Spleen (tissue), 7 donors: ENCODE results near the gene GCM1.

Experiments
- CTCF ChIP-seq, 11 experiments: fragments of 200-600 bp in 7 of 11; fragments of 450-650 bp in 4 of 11; sonication (generic) in 4 of 11; IDR thresholded peaks in 8 of 11; conservative IDR thresholded peaks in 3 of 11; 1 replicate in 7 of 11; 2 replicates in 4 of 11; pipeline versions ENCODE4 v1.4.0 to v1.8.0; 2016 to 2021; ENCODE audit warnings: antibody characterized with exemption in 11 of 11, inconsistent platforms in 4 of 11, mild to moderate bottlenecking in 1 of 11
- POLR2A ChIP-seq, 3 donors: fragments of 450-650 bp; IDR thresholded peaks; one replicate each; pipeline ENCODE4 v1.5.1; 2017; ENCODE audit warnings: antibody characterized with exemption in 3 of 3, mild to moderate bottlenecking in 1 of 3
- POLR2AphosphoS5 ChIP-seq, 3 donors: sonication (generic); formaldehyde crosslinking; IDR thresholded peaks; one replicate each; pipeline ENCODE4 v1.5.1; 2017; ENCODE audit warnings: antibody characterized with exemption in 3 of 3
- donor health status: DM: no; HTN: no; CAD: no; lungs with moderate emphysema.
- donor health status: DM: no; HTN: no; CAD: no.
- donor health status: DM: no; HTN: no; CAD: no.

GRCh38 chr6:53154071-53154470 is 5.4 kb upstream of the GCM1 start:
- TF ChIP-seq CTCF (IDR thresholded peaks at IDR 0.05 in 8 of 11, conservative IDR thresholded peaks at IDR 0.05 in 3 of 11) (no peak), POLR2AphosphoS5 (IDR thresholded peaks at IDR 0.05) (no peak), POLR2A (IDR thresholded peaks at IDR 0.05) (no peak)
